ENCODE data around the gene FMN1. TPM values are rescaled to one million over a fixed set of nuclear protein-coding genes. Genes with fewer than 3 reads are reported as not detected.

FMN1 gene
- total RNA-seq, 1 donor from 2014 or later: 1.6 TPM

DNA sequence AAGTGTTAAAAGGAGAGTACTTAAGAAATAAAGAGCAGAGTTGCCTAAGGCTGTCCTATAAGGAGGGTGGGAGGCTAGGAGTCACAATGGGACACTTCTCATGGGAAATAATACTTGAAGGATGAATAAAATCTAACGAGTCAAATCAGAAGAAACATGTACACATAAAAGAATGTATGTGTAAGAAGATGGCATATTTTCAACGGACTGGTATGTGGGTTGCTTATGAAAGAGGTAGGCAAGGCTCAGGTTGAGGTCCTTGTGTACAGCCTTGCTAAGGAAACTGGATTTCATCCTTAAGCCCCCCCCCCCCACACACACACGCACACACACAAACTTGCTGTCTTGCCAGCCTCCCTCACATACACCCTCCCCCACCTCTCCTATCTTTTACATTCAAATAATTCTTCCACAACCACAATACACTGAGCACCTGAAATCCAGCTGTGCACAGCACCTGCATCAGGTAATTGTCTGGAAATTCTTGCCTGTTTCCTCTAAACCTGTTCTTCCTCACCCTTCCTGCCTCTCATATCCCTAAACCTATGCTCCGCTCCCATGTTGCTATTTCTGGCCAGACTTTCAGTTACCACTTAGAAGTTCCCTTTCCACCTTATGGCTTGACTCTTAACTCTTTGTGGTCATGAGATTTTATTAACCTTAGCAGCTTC is 79.2 kb downstream of the FMN1 start:
- TF ChIP-seq, protein P1, sequence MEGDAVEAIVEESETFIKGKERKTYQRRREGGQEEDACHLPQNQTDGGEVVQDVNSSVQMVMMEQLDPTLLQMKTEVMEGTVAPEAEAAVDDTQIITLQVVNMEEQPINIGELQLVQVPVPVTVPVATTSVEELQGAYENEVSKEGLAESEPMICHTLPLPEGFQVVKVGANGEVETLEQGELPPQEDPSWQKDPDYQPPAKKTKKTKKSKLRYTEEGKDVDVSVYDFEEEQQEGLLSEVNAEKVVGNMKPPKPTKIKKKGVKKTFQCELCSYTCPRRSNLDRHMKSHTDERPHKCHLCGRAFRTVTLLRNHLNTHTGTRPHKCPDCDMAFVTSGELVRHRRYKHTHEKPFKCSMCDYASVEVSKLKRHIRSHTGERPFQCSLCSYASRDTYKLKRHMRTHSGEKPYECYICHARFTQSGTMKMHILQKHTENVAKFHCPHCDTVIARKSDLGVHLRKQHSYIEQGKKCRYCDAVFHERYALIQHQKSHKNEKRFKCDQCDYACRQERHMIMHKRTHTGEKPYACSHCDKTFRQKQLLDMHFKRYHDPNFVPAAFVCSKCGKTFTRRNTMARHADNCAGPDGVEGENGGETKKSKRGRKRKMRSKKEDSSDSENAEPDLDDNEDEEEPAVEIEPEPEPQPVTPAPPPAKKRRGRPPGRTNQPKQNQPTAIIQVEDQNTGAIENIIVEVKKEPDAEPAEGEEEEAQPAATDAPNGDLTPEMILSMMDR (IDR thresholded peaks at IDR 0.05; ENCODE audit: unreplicated experiment): no peak
- Mint-ChIP-seq H3K9me3 (no peaks in the 10 kb centered on the region), H3K4me1 (peaks cover 9% of the 10 kb centered on the region), H3K36me3 (no peaks in the 10 kb centered on the region), H3K27ac (no peak overlapping the region), H3K27me3 (ENCODE audit: low read depth) (peaks cover 23% of the 10 kb centered on the region), H3K4me3 (no peak overlapping the region)
- no peak for DNase-seq (ENCODE audit: low spot score in 2 of 2, unreplicated experiment in 2 of 2)

- Mint-ChIP-seq H3K27ac (no peak overlapping the region), H3K4me3 (no peak overlapping the region), H3K4me1 (peaks cover 3% of the 10 kb centered on the region), H3K9me3 (peaks cover 3% of the 10 kb centered on the region), H3K27me3 (ENCODE audit: low read depth) (peaks cover 20% of the 10 kb centered on the region), H3K36me3 (no peaks in the 10 kb centered on the region)
- DNase-seq (ENCODE audit: low spot score in 2 of 2, unreplicated experiment in 2 of 2): no peak
- TF ChIP-seq, protein P1 (IDR thresholded peaks at IDR 0.05; ENCODE audit: unreplicated experiment): no peak
These were observed 80.2 kb downstream of the FMN1 start for GRCh38 chr15:33114374-33114717.

GRCh38 chr15:33113666-33114373 is 80.7 kb downstream of the FMN1 start:
- H3K36me3 Mint-ChIP-seq: no peaks in the 10 kb centered on the region
- H3K4me1 Mint-ChIP-seq: peaks cover under 1% of the 10 kb centered on the region
- TF ChIP-seq, protein P1 (IDR thresholded peaks at IDR 0.05; ENCODE audit: unreplicated experiment): no peak
- no peak overlapping the region for H3K4me3 Mint-ChIP-seq
- no peak overlapping the region for H3K27ac Mint-ChIP-seq
- no peak for DNase-seq (ENCODE audit: low spot score in 2 of 2, unreplicated experiment in 2 of 2)
- H3K9me3 Mint-ChIP-seq: peaks cover 6% of the 10 kb centered on the region
- H3K27me3 Mint-ChIP-seq (ENCODE audit: low read depth): peaks cover 15% of the 10 kb centered on the region

DNA sequence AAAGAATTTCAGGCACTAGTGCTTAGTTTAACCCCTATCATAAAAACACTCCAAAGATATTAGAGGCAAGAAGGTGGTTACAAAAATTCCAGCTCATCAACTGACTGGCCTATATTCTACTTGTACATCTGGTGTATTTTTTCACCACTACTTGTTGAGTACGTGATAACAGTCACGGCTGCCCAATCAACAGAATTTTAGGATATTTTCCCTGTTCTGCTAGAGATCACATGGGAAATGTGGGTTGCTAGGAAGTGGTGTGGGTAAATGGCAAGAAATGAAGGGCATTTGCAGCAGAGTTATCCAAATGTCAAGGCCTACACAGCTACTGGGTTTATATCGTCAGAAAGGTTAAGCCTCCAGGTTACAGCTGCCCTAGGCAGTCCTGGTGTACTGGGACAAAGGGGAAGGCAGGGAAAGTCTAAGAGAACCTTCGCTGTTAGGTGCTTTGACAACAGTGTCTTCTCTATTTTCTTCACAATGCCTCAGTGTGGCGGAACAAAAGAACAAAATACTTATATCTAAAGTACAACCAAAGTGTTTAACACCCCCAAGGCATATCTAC is 81.9 kb downstream of the FMN1 start:
- DNase-seq (ENCODE audit: low spot score in 2 of 2, unreplicated experiment in 2 of 2): no peak
- Mint-ChIP-seq H3K4me1 (peaks cover 3% of the 10 kb centered on the region), H3K9me3 (peaks cover 6% of the 10 kb centered on the region), H3K36me3 (no peaks in the 10 kb centered on the region), H3K27me3 (ENCODE audit: low read depth) (peaks cover 12% of the 10 kb centered on the region), H3K4me3 (no peak overlapping the region), H3K27ac (no peak overlapping the region)
- TF ChIP-seq, protein P1 (IDR thresholded peaks at IDR 0.05; ENCODE audit: unreplicated experiment): no peak

GRCh38 chr15:33111041-33111451 is 83.5 kb downstream of the FMN1 start:
- H3K4me3 Mint-ChIP-seq: no peak overlapping the region
- no peaks in the 10 kb centered on the region for H3K36me3 Mint-ChIP-seq
- TF ChIP-seq, protein P1 (IDR thresholded peaks at IDR 0.05; ENCODE audit: unreplicated experiment): no peak
- peaks cover 3% of the 10 kb centered on the region for H3K4me1 Mint-ChIP-seq
- no peak overlapping the region for H3K27ac Mint-ChIP-seq
- peaks cover 16% of the 10 kb centered on the region for H3K27me3 Mint-ChIP-seq (ENCODE audit: low read depth)
- H3K9me3 Mint-ChIP-seq: peaks cover 6% of the 10 kb centered on the region
- no peak for DNase-seq (ENCODE audit: low spot score in 2 of 2, unreplicated experiment in 2 of 2)

Measured in mesothelial cell of epicardium (in vitro differentiated cells).